Measurements from ENCODE around the gene POLDIP2.

DNA sequence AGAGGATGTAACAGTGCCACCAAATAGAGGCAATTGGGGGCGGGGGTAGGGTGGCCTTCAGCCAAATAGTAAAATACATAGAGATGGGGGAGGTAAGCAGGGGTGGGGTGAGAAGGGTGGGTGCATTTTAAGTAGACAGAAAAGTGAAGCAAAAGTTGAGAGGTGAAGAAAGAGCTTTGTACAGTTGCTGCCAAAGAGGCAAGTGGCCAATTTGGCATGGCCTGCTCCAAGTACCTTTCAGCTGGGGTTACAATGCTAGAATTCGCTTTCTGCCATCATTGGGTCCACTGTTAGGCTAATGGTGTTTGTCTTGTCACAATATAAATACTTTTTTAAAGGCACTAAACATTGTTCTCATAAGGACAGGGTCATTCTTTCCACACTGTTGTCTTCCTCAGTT, 43.5 kb downstream of the POLDIP2 start:
- TF ChIP-seq CTCF (IDR thresholded peaks at IDR 0.05), result no peak
- no peak for TF ChIP-seq POLR2A (IDR thresholded peaks at IDR 0.05)

Data from heart left ventricle (tissue), 13 donors.